Astrocyte of the cerebellum (primary cell): ENCODE measurements around the gene NUDT7.

Experiments
- DNase-seq: peaks from one replicate; pipeline ENCODE4 v3.0.0-alpha.2; 2011; ENCODE audit warnings: low read depth
- H3K4me3 ChIP-seq: 2 replicates; pipeline ENCODE4 v1.5.1; 2011; ENCODE audit warnings: mild to moderate bottlenecking, low read depth, low read length, moderate library complexity
- CTCF ChIP-seq: IDR thresholded peaks from 2 replicates; pipeline ENCODE4 v1.5.1; 2012; ENCODE audit warnings: low read length, low read depth, moderate library complexity, mild to moderate bottlenecking; ENCODE audit errors: missing control alignments
- in situ Hi-C: cut with HindIII; loops from 2 replicates; pipeline ENCODE4 v1.10.0; 2017; ENCODE audit warnings: low sequenced_read_pairs

The NUDT7 gene

GRCh38 chr16:77736879-77737278, 14.6 kb downstream of the NUDT7 start:
- no peak overlapping the region for H3K4me3 ChIP-seq
- DNase-seq: no peak
- TF ChIP-seq CTCF: no peak
- in situ Hi-C loops: no loop called here

- in situ Hi-C loops: no loop called here
- no peak overlapping the region for H3K4me3 ChIP-seq
- TF ChIP-seq CTCF: no peak
- no peak for DNase-seq
Observed at GRCh38 chr16:77738706-77739558, 16.6 kb downstream of the NUDT7 start.

GRCh38 chr16:77739559-77739892, 17.2 kb downstream of the NUDT7 start:
- H3K4me3 ChIP-seq: no peak overlapping the region
- no peak for DNase-seq
- in situ Hi-C loops: no loop called here
- no peak for TF ChIP-seq CTCF

- DNase-seq: no peak
- no peak overlapping the region for H3K4me3 ChIP-seq
- in situ Hi-C loops: no loop called here
- TF ChIP-seq CTCF: no peak
Observed at GRCh38 chr16:77744141-77744540, 21.8 kb downstream of the NUDT7 start.

- no peak for TF ChIP-seq CTCF
- no peak overlapping the region for H3K4me3 ChIP-seq
- no peak for DNase-seq
- in situ Hi-C loops: no loop called here
Observed at GRCh38 chr16:77745972-77746371, 23.7 kb downstream of the NUDT7 start.

GRCh38 chr16:77748421-77749005, 26.2 kb downstream of the NUDT7 start:
- no peak for TF ChIP-seq CTCF
- in situ Hi-C loops: no loop called here
- DNase-seq: no peak
- no peak overlapping the region for H3K4me3 ChIP-seq
